H9 (cell line): ENCODE data around the gene ZNG1B. TPM values are rescaled to one million over a fixed set of nuclear protein-coding genes. Genes with fewer than 3 reads are reported as not detected.

Experiments
- DNase-seq: peaks from one replicate; pipeline ENCODE4 v3.0.0-alpha.2; 2017
- H2AFZ ChIP-seq: one replicate; pipeline ENCODE4 v1.6.1; 2013; ENCODE audit warnings: mild to moderate bottlenecking, low read length, control low read depth, moderate library complexity
- H2AK5ac ChIP-seq: 2 replicates; pipeline ENCODE4 v1.6.1; 2013; ENCODE audit warnings: low read length, control low read depth, mixed read lengths; ENCODE audit not compliant: insufficient read length
- H2BK120ac ChIP-seq: one replicate; pipeline ENCODE4 v1.6.1; 2013; ENCODE audit warnings: low read depth, mild to moderate bottlenecking, low read length, control low read depth, inconsistent platforms; ENCODE audit not compliant: poor library complexity, severe bottlenecking
- H2BK12ac ChIP-seq: 2 replicates; pipeline ENCODE4 v1.6.1; 2013; ENCODE audit warnings: low read length, control low read depth, mixed read lengths, low read depth; ENCODE audit not compliant: insufficient read length
- H2BK15ac ChIP-seq: 2 replicates; pipeline ENCODE4 v1.6.1; 2013; ENCODE audit warnings: low read depth, low read length, control low read depth
- H2BK20ac ChIP-seq: one replicate; pipeline ENCODE4 v1.6.1; 2013; ENCODE audit warnings: low read depth, mild to moderate bottlenecking, low read length, control low read depth, inconsistent platforms; ENCODE audit not compliant: poor library complexity, severe bottlenecking
- H2BK5ac ChIP-seq: 2 replicates; pipeline ENCODE4 v1.6.1; 2013; ENCODE audit warnings: low read length, control low read depth, mixed read lengths; ENCODE audit not compliant: insufficient read length
- H3K14ac ChIP-seq: 2 replicates; pipeline ENCODE4 v1.6.1; 2013; ENCODE audit warnings: low read length, control low read depth; ENCODE audit not compliant: insufficient read depth
- H3K18ac ChIP-seq: 2 replicates; pipeline ENCODE4 v1.6.1; 2013; ENCODE audit warnings: low read depth, mild to moderate bottlenecking, mixed read lengths, low read length, control low read depth; ENCODE audit not compliant: insufficient read length
- H3K23ac ChIP-seq: 2 replicates; pipeline ENCODE4 v1.6.1; 2013; ENCODE audit warnings: low read length, control low read depth, mixed read lengths, low read depth; ENCODE audit not compliant: insufficient read length
- H3K23me2 ChIP-seq: 2 replicates; pipeline ENCODE4 v1.6.1; 2013; ENCODE audit warnings: low read depth, mild to moderate bottlenecking, mixed read lengths, low read length, control low read depth; ENCODE audit not compliant: insufficient read length, poor library complexity, severe bottlenecking
- H3K27ac ChIP-seq: 2 replicates; pipeline ENCODE4 v1.5.1; 2013; ENCODE audit warnings: low read length, control low read depth, mixed read lengths, low read depth; ENCODE audit not compliant: insufficient read length
- H3K27me3 ChIP-seq: 2 replicates; pipeline ENCODE4 v1.6.1; 2013; ENCODE audit warnings: low read length, control low read depth, inconsistent platforms; ENCODE audit not compliant: insufficient read depth
- H3K4ac ChIP-seq: 2 replicates; pipeline ENCODE4 v1.6.1; 2013; ENCODE audit warnings: low read depth, mild to moderate bottlenecking, control low read depth, inconsistent platforms, low read length, moderate library complexity
- H3K4me1 ChIP-seq: 2 replicates; pipeline ENCODE4 v1.6.1; 2013; ENCODE audit warnings: low read length, control low read depth, inconsistent platforms; ENCODE audit not compliant: insufficient read depth
- H3K4me2 ChIP-seq: 2 replicates; pipeline ENCODE4 v1.6.1; 2013; ENCODE audit warnings: low read length, control low read depth, mixed read lengths; ENCODE audit not compliant: insufficient read length, insufficient read depth
- H3K56ac ChIP-seq: 2 replicates; pipeline ENCODE4 v1.6.1; 2013; ENCODE audit warnings: low read depth, mild to moderate bottlenecking, mixed read lengths, low read length, control low read depth; ENCODE audit not compliant: insufficient read length
- H3K79me1 ChIP-seq: 2 replicates; pipeline ENCODE4 v1.6.1; 2013; ENCODE audit warnings: low read depth, mild to moderate bottlenecking, moderate library complexity, low read length, control low read depth, inconsistent platforms; ENCODE audit not compliant: insufficient read depth, poor library complexity, severe bottlenecking
- H3K79me2 ChIP-seq: 2 replicates; pipeline ENCODE4 v1.6.1; 2013; ENCODE audit warnings: low read length, control low read depth, inconsistent platforms; ENCODE audit not compliant: insufficient read depth
- H3K9ac ChIP-seq: 2 replicates; pipeline ENCODE4 v1.6.1; 2013; ENCODE audit warnings: low read length, control low read depth, mixed read lengths; ENCODE audit not compliant: insufficient read length; ENCODE audit errors: extremely low read depth
- H3K9me3 ChIP-seq: one replicate; pipeline ENCODE4 v1.6.1; 2013; ENCODE audit warnings: low read depth, low read length, inconsistent platforms; ENCODE audit not compliant: control insufficient read depth
- H3T11ph ChIP-seq: one replicate; pipeline ENCODE4 v1.6.1; 2013; ENCODE audit warnings: mild to moderate bottlenecking, low read length, control low read depth, inconsistent platforms
- H4K20me1 ChIP-seq: one replicate; pipeline ENCODE4 v1.6.1; 2013; ENCODE audit not compliant: control insufficient read depth, insufficient read length, insufficient read depth
- H4K5ac ChIP-seq: 2 replicates; pipeline ENCODE4 v1.6.1; 2013; ENCODE audit warnings: low read depth, mild to moderate bottlenecking, mixed read lengths, low read length, control low read depth; ENCODE audit not compliant: insufficient read length
- H4K8ac ChIP-seq: replicated peaks from 2 replicates; pipeline ENCODE4 v1.6.1; 2013; ENCODE audit warnings: low read length, control low read depth, mixed read lengths, low read depth; ENCODE audit not compliant: insufficient read length
- H4K91ac ChIP-seq: 2 replicates; pipeline ENCODE4 v1.6.1; 2013; ENCODE audit warnings: low read depth, mild to moderate bottlenecking, moderate library complexity, mixed read lengths, low read length, control low read depth; ENCODE audit not compliant: insufficient read length
- H3K27ac Mint-ChIP-seq, 3 experiments: 2 replicates in 2 of 3; 3 replicates in 1 of 3; pipeline ENCODE4 v1.8.0; 2020 to 2021; ENCODE audit warnings: mixed read lengths in 3 of 3, mild to moderate bottlenecking in 1 of 3, moderate library complexity in 1 of 3
- H3K27me3 Mint-ChIP-seq: 2 replicates; pipeline ENCODE4 v1.8.0; 2021; ENCODE audit warnings: low read depth, mild to moderate bottlenecking, moderate library complexity, mixed read lengths
- H3K36me3 Mint-ChIP-seq, 3 experiments: 2 replicates in 2 of 3; 3 replicates in 1 of 3; pipeline ENCODE4 v1.8.0; 2020 to 2021; ENCODE audit warnings: low read depth in 3 of 3, mixed read lengths in 3 of 3; ENCODE audit not compliant: insufficient read depth in 1 of 3
- H3K4me1 Mint-ChIP-seq, 2 experiments: 2 replicates each; pipeline ENCODE4 v1.8.0; 2020; ENCODE audit warnings: mixed read lengths in 2 of 2
- H3K4me3 Mint-ChIP-seq, 2 experiments: 2 replicates in 1 of 2; 3 replicates in 1 of 2; pipeline ENCODE4 v1.8.0; 2020 to 2021; ENCODE audit warnings: mild to moderate bottlenecking in 2 of 2, mixed read lengths in 2 of 2, moderate library complexity in 1 of 2
- H3K9me3 Mint-ChIP-seq, 2 experiments: 2 replicates in 1 of 2; 3 replicates in 1 of 2; pipeline ENCODE4 v1.8.0; 2020; ENCODE audit warnings: mild to moderate bottlenecking in 2 of 2, mixed read lengths in 2 of 2, moderate library complexity in 1 of 2
- CTCF ChIP-seq: fragments of 200-600 bp; sonication (generic); conservative IDR thresholded peaks from 3 replicates; pipeline ENCODE4 v1.8.0; 2021; ENCODE audit warnings: antibody characterized with exemption, mild to moderate bottlenecking
- WGBS: extraction: QIAGEN DNeasy Blood & Tissue Kit; methylation state at CpG from one replicate; pipeline ENCODE4 v1.1.7; 2013; ENCODE audit warnings: missing lambda C conversion rate, low lambda C conversion rate, mixed read lengths; ENCODE audit not compliant: insufficient read length; ENCODE audit errors: extremely low coverage; 5-methylcytosine and 5-hydroxymethylcytosine counted together
- total RNA-seq: library from RNA; stranded (reverse); gene quantifications from 2 replicates; pipeline ENCODE4 v1.2.1, GENCODE V29; 2021

Gene ZNG1B
- total RNA-seq, 1 experiment from 2014 or later: 41.7 TPM

- H3K4me1 Mint-ChIP-seq: no peaks in the 10 kb centered on the region
- H3K4ac ChIP-seq: no peak overlapping the region
- H3K27me3 ChIP-seq: no peaks in the 10 kb centered on the region
- no peak overlapping the region for H3K18ac ChIP-seq
- H3K79me1 ChIP-seq: no peaks in the 10 kb centered on the region
- no peaks in the 10 kb centered on the region for H4K20me1 ChIP-seq
- no CpG with 5 or more reads among the region's 6 CpGs for WGBS
- H3K9me3 ChIP-seq: peaks cover 9% of the 10 kb centered on the region
- no peak overlapping the region for H3K56ac ChIP-seq
- no peak overlapping the region for H4K91ac ChIP-seq
- H4K5ac ChIP-seq: no peak overlapping the region
- no peak overlapping the region for H3K9ac ChIP-seq
- no peak for DNase-seq
- H3K27ac ChIP-seq: no peak overlapping the region
- H3K36me3 Mint-ChIP-seq: peaks cover 3 to 14% (median 14%) of the 10 kb centered on the region in 3 experiments; a peak in 6 of 7 replicates
- H4K8ac ChIP-seq: no peak overlapping the region
- no peak overlapping the region for H3K23ac ChIP-seq
- no peak overlapping the region for H2BK5ac ChIP-seq
- H3K9me3 Mint-ChIP-seq: peaks cover 18 to 28% of the 10 kb centered on the region in 2 experiments
- no peak overlapping the region; a peak in 1 of 7 replicates for H3K27ac Mint-ChIP-seq
- H3K79me2 ChIP-seq: no peaks in the 10 kb centered on the region
- H3K23me2 ChIP-seq: no peaks in the 10 kb centered on the region
- H2BK120ac ChIP-seq: no peak overlapping the region
- no peak overlapping the region for H2BK12ac ChIP-seq
- H3K4me1 ChIP-seq: no peaks in the 10 kb centered on the region
- H2BK15ac ChIP-seq: no peak overlapping the region
- no peak for TF ChIP-seq CTCF
- H2AFZ ChIP-seq: no peak overlapping the region
- H2BK20ac ChIP-seq: no peak overlapping the region
- H3T11ph ChIP-seq: no peak overlapping the region
- no peak overlapping the region for H3K14ac ChIP-seq
- H2AK5ac ChIP-seq: no peak overlapping the region
- H3K27me3 Mint-ChIP-seq: peaks cover 25% of the 10 kb centered on the region
- H3K4me2 ChIP-seq: no peak overlapping the region
- no peak overlapping the region for H3K4me3 Mint-ChIP-seq
Measured at GRCh38 chr2:113391073-113391472, 46.4 kb upstream of the ZNG1B start.
